D341Med (cell line): ENCODE measurements around the gene ZSCAN10.
A peak's percentile ranks its signal among the peaks of the same experiment; 100 is the strongest.
"Not testable (repeated sequence)": the region's sequence is repeated elsewhere in the genome, so short reads cannot be mapped to it uniquely, and the experiment has no call there.

Source experiments
- DNase-seq: peaks from one replicate; pipeline ENCODE4 v3.0.0; 2012; ENCODE audit warnings: low spot score

ZSCAN10 gene

GRCh38 chr16:3063625-3064386, 35.3 kb downstream of the ZSCAN10 start:
- DNase-seq: no peak

DNA sequence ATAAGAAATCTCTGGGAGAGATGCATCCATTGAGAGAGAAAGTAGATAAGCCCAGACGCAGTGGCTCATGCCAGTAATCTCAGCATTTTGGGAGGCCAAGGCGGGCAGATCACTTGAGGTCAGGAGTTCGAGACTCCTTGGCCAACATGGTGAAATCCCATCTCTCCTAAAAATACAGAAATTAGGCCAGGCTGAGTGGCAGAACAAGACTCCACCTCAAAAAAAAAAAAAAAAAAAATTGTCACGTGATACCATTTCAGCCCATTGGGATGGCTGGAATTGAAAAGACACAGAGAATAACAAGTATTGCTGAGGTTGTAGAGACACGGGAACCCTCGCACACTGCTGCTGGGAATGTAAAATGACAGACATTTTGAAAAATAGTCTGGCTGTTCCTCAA, 36.5 kb downstream of the ZSCAN10 start:
- no peak for DNase-seq

DNA sequence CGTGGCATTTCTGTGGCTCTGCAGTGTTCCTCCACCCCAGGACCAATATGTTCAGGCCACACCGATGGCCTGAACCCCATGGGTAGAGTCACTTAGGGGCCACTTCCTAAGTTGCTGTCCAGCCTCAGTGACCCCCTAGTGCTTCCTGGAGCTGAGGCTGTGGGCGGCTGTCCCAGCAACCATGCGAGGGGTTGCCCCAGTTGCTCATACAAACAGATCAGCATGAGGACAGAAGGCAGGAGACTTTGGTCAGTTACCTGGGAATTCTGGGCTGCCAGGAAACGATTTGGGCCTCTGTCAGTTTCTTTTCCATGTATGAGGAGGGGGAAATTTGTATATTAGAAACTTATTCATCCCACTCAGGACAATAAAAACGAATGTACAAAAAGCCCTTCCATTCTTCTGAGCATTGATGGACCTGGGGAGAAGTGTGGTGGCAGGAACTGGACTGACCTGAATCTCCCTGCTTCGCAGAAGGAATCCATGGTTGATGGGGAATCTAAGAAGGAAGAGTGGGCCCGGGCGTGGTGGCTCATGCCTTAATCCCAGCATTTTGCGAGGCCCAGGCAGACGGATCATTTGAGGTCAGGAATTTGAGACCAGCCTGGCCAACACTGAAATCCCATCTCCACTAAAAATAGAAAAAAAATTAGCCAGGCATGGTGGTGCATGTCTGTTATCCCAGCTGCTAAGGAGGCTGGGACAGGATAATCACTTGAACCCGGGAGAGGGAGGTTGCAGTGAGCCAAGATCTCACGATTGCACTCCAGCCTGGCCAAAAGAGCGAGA, 38.6 kb downstream of the ZSCAN10 start:
- no peak for DNase-seq

GRCh38 chr16:3059723-3060242, 39.3 kb downstream of the ZSCAN10 start:
- no peak for DNase-seq

GRCh38 chr16:3059041-3059722, 39.9 kb downstream of the ZSCAN10 start:
- peak; percentile 98 for DNase-seq

DNA sequence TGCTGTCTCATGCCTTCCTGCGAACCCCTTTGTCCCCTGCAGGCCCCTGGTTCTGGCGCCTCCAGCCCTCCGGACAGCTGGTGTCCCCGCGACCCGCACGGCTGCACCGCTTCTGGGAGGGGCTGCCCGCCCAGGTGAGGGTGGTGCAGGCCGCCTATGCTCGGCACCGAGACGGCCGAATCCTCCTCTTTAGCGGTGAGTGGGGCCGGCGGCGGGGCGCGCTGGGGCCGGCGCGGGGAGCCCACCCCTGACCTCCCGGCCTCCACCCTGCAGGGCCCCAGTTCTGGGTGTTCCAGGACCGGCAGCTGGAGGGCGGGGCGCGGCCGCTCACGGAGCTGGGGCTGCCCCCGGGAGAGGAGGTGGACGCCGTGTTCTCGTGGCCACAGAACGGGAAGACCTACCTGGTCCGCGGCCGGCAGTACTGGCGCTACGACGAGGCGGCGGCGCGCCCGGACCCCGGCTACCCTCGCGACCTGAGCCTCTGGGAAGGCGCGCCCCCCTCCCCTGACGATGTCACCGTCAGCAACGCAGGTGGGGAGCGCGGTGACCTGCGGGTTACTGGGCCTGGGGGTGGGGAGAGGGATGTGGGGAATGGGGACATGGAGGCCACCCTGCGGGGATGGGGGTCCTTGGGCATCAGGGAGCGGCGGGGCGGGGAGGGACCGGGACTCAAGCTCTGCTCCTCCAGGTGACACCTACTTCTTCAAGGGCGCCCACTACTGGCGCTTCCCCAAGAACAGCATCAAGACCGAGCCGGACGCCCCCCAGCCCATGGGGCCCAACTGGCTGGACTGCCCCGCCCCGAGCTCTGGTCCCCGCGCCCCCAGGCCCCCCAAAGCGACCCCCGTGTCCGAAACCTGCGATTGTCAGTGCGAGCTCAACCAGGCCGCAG, 40.7 kb downstream of the ZSCAN10 start:
- peak; percentile 66 for DNase-seq

GRCh38 chr16:3057181-3058138, 41.6 kb downstream of the ZSCAN10 start:
- DNase-seq: no peak

- no peak for DNase-seq
Observed at GRCh38 chr16:3056336-3057180, 42.5 kb downstream of the ZSCAN10 start.

DNA sequence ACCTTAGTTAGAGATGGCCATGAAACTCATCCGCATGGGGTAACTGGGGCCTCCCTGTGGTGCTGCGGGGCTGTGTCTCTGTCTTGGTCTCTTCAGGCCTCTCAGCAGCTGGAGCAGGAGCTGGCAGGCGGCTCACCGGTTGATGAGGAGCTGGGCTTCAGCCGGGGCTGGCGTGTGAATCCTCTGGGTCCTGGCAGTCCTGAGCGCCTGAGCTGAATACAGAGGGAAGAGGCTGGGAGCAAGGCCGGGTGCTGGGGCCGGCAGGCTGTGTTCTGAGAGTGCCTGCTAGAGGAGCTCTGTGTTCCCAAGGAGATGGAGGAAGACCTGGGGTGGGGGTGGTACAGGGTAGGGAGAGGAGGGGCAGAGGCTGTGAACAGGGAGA, 43.4 kb downstream of the ZSCAN10 start:
- DNase-seq: not testable (repeated sequence)

DNA sequence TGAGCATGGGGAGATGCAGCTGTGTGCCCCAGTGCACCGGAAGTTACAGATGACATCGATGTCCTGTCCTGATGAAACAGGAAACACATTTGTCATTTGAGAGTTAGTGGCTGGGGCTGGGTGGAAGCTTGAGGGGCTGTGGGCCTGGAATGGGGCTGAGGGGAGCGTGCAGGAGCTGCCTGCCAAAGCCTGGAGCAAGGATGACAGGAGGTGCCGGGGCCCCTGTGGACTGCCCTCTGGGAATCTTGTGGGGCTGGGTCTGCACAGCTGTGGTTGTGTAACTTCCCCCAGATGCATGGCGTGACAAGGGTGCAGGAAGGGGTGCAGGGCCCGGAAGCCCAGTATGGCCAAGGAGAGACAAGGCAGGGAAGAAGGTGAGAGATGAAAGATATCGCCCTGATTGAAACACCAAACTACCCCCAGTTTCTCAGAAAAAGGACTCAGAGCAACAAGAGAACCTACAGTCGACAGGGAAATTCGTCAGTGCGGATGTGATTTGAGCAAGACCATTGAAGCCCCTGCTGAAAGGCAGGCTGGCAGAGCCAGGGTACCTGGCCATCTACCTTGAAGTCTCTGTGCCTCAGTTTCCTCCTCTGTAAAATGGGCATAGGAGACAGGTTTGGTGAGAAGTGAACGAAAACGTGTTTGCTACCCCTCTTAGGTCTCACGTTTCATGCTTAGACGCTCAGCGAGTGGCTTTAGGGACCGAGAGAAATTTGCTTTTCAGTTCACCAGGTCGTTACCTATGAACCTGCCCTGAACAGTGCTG, 43.9 kb downstream of the ZSCAN10 start:
- DNase-seq: no peak

DNA sequence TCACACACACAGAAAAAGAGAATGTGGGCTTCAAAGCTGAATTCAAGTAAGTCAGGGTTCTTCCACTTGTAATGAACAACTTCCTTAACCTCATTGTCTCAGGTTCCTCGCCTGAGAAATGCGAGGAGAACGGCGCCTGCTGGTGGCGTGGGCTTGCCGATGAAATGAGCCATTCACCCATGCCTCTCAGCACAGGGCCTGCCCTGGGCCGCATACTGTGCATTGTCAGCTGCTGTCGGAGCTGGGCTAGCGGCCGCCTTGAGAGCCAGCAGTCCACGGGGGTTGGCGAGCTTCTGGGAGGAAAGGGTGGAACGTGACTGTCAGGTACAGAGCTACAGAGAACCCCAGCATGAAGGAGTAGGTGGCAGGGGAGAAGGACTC, 45.8 kb downstream of the ZSCAN10 start:
- DNase-seq: not testable (repeated sequence)

GRCh38 chr16:3052571-3053329, 46.3 kb downstream of the ZSCAN10 start:
- not testable (repeated sequence) for DNase-seq

- no peak for DNase-seq
Observed at GRCh38 chr16:3051494-3051893, 47.6 kb downstream of the ZSCAN10 start.

- no peak for DNase-seq
Observed at GRCh38 chr16:3051009-3051408, 48.1 kb downstream of the ZSCAN10 start.

- no peak for DNase-seq
Observed at GRCh38 chr16:3050487-3050886, 48.6 kb downstream of the ZSCAN10 start.

- DNase-seq: no peak
Observed at GRCh38 chr16:3049921-3050481, 49.1 kb downstream of the ZSCAN10 start.

DNA sequence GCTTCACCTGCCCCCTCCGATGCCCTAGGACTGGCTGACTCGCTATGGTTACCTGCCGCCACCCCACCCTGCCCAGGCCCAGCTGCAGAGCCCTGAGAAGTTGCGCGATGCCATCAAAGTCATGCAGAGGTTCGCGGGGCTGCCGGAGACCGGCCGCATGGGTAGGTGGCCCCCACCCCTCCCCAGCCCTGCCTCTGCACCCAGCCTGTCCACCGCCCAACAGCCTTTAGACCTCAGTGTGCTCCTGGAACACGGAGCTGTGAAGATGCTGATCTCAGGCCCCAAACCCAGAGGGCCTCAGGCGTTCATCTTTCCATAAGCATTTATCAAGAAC, 51.7 kb downstream of the ZSCAN10 start:
- DNase-seq: no peak
